Measurements from ENCODE around the gene MTTP.

Gene MTTP

DNA sequence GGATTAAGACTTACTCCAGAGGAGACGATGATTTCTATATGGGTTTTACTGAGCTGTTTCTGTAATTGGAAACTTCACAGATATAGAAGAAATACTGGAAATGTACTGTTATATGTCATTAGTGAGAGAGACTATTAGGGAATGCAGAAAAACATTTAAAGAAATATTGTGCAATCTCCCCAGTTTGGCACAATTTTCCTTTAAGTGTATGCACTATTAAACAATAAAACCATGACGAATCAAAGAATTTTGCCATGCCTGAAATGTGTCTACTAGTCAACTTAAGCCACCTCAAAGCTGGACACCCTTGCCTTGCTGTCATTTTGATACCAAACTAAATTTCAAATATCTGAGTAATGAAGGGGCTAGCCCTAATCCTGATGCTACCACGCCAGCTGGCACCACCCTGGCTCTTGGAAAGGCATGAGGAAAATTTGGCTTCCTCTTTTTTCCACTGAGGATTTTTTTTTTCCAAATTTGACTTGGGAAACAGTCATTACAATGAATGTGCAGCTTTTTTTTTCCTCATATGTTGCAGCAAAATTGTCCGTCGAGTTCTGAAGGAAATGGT, 36.1 kb downstream of the MTTP start:
- no peaks in the 10 kb centered on the region for H3K36me3 ChIP-seq (ENCODE audit: low read length)
- no peaks in the 10 kb centered on the region for H4K20me1 ChIP-seq (ENCODE audit: low read depth, low read length)
- H3K4me2 ChIP-seq (ENCODE audit: low read depth, low read length, poor library complexity, severe bottlenecking), result no peak overlapping the region
- no peak overlapping the region for H3K27ac ChIP-seq (ENCODE audit: low read depth, low read length)
- H3K4me3 ChIP-seq (ENCODE audit: insufficient read depth, low read length, poor library complexity, severe bottlenecking), result no peak overlapping the region
- H2AFZ ChIP-seq (ENCODE audit: low read depth, low read length, severe bottlenecking), result no peak overlapping the region
- H3K9me3 ChIP-seq (ENCODE audit: insufficient read depth, low read length), result no peaks in the 10 kb centered on the region
- H3K27me3 ChIP-seq (ENCODE audit: low read length), result no peaks in the 10 kb centered on the region
- no peaks in the 10 kb centered on the region for H3K9me2 ChIP-seq (replicated peaks; ENCODE audit: insufficient read depth, low read length)
- H3K79me2 ChIP-seq (ENCODE audit: insufficient read depth, low read length), result no peaks in the 10 kb centered on the region
- no peaks in the 10 kb centered on the region for H3F3A ChIP-seq (ENCODE audit: insufficient read depth)
- no peak overlapping the region for H3K9ac ChIP-seq (ENCODE audit: low read length)
- TF ChIP-seq, protein P1, sequence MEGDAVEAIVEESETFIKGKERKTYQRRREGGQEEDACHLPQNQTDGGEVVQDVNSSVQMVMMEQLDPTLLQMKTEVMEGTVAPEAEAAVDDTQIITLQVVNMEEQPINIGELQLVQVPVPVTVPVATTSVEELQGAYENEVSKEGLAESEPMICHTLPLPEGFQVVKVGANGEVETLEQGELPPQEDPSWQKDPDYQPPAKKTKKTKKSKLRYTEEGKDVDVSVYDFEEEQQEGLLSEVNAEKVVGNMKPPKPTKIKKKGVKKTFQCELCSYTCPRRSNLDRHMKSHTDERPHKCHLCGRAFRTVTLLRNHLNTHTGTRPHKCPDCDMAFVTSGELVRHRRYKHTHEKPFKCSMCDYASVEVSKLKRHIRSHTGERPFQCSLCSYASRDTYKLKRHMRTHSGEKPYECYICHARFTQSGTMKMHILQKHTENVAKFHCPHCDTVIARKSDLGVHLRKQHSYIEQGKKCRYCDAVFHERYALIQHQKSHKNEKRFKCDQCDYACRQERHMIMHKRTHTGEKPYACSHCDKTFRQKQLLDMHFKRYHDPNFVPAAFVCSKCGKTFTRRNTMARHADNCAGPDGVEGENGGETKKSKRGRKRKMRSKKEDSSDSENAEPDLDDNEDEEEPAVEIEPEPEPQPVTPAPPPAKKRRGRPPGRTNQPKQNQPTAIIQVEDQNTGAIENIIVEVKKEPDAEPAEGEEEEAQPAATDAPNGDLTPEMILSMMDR (IDR thresholded peaks at IDR 0.05; ENCODE audit: insufficient read depth, low read length, poor library complexity, severe bottlenecking), result no peak
- TF ChIP-seq EZH2phosphoT487 (conservative IDR thresholded peaks at IDR 0.05; ENCODE audit: low read length), result no peak

DNA sequence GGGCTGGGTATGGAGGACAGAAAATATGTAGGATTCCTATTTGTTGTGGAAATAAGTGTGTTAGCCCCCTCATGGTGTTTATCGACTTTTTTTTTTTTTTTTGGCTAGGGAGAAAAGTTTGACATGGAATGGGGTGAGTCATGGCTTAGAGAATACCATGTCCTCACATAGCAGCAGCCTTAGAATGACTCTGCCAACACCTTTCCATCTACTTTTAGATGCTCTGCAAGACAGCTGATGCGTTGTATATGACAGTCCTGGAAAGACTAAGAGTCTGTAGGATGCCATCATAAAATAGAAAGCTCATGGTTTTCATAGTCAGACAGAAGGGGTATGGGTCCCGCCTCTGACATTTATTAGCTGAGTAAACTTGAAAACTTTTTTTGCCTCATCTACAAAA, 37.7 kb downstream of the MTTP start:
- no peaks in the 10 kb centered on the region for H3K9me3 ChIP-seq (ENCODE audit: insufficient read depth, low read length)
- no peak overlapping the region for H2AFZ ChIP-seq (ENCODE audit: low read depth, low read length, severe bottlenecking)
- no peaks in the 10 kb centered on the region for H3K36me3 ChIP-seq (ENCODE audit: low read length)
- TF ChIP-seq, protein P1 (IDR thresholded peaks at IDR 0.05; ENCODE audit: insufficient read depth, low read length, poor library complexity, severe bottlenecking), result no peak
- no peak for TF ChIP-seq EZH2phosphoT487 (conservative IDR thresholded peaks at IDR 0.05; ENCODE audit: low read length)
- no peaks in the 10 kb centered on the region for H3K79me2 ChIP-seq (ENCODE audit: insufficient read depth, low read length)
- no peaks in the 10 kb centered on the region for H4K20me1 ChIP-seq (ENCODE audit: low read depth, low read length)
- H3K27me3 ChIP-seq (ENCODE audit: low read length), result no peaks in the 10 kb centered on the region
- H3K4me2 ChIP-seq (ENCODE audit: low read depth, low read length, poor library complexity, severe bottlenecking), result no peak overlapping the region
- H3F3A ChIP-seq (ENCODE audit: insufficient read depth), result no peaks in the 10 kb centered on the region
- no peaks in the 10 kb centered on the region for H3K9me2 ChIP-seq (replicated peaks; ENCODE audit: insufficient read depth, low read length)
- no peak overlapping the region for H3K4me3 ChIP-seq (ENCODE audit: insufficient read depth, low read length, poor library complexity, severe bottlenecking)
- no peak overlapping the region for H3K9ac ChIP-seq (ENCODE audit: low read length)
- no peak overlapping the region for H3K27ac ChIP-seq (ENCODE audit: low read depth, low read length)

DNA sequence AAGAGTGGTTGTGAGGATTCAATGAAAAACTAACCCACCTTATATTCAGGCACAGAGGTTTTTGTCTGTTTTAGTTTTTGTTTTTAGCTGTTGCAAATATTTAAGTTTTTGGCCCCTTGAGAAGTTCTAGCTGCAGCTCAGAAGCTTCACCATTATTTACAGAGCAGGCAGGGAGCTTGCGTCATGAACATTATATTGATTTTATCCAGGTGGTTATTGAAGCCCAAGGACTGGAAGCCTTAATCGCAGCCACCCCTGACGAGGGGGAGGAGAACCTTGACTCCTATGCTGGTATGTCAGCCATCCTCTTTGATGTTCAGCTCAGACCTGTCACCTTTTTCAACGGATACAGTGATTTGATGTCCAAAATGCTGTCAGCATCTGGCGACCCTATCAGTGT, 38.1 kb downstream of the MTTP start:
- no peaks in the 10 kb centered on the region for H3K27me3 ChIP-seq (ENCODE audit: low read length)
- H3K4me3 ChIP-seq (ENCODE audit: insufficient read depth, low read length, poor library complexity, severe bottlenecking), result no peak overlapping the region
- H3K9me3 ChIP-seq (ENCODE audit: insufficient read depth, low read length), result no peaks in the 10 kb centered on the region
- H3K79me2 ChIP-seq (ENCODE audit: insufficient read depth, low read length), result no peaks in the 10 kb centered on the region
- no peaks in the 10 kb centered on the region for H4K20me1 ChIP-seq (ENCODE audit: low read depth, low read length)
- no peak overlapping the region for H2AFZ ChIP-seq (ENCODE audit: low read depth, low read length, severe bottlenecking)
- TF ChIP-seq, protein P1 (IDR thresholded peaks at IDR 0.05; ENCODE audit: insufficient read depth, low read length, poor library complexity, severe bottlenecking), result no peak
- no peak for TF ChIP-seq EZH2phosphoT487 (conservative IDR thresholded peaks at IDR 0.05; ENCODE audit: low read length)
- no peak overlapping the region for H3K4me2 ChIP-seq (ENCODE audit: low read depth, low read length, poor library complexity, severe bottlenecking)
- H3K9me2 ChIP-seq (replicated peaks; ENCODE audit: insufficient read depth, low read length), result no peaks in the 10 kb centered on the region
- no peak overlapping the region for H3K9ac ChIP-seq (ENCODE audit: low read length)
- no peaks in the 10 kb centered on the region for H3K36me3 ChIP-seq (ENCODE audit: low read length)
- no peaks in the 10 kb centered on the region for H3F3A ChIP-seq (ENCODE audit: insufficient read depth)
- no peak overlapping the region for H3K27ac ChIP-seq (ENCODE audit: low read depth, low read length)

Data from SU-DHL-6 (cell line).